Thoracic aorta (tissue), 2 donors: Measurements from ENCODE around the gene ZMIZ1. TPM values are rescaled to one million over a fixed set of nuclear protein-coding genes. Genes with fewer than 3 reads are reported as not detected.

Experiments used
- ATAC-seq: fragments of 150-250 bp; one replicate; pipeline ENCODE4 v1.8.0; 2017; ENCODE audit warnings: low read depth; ENCODE audit not compliant: insufficient number of reproducible peaks, low FRiP score
- DNase-seq: peaks from one replicate; pipeline ENCODE4 v3.0.0-alpha.2; 2020; ENCODE audit warnings: low spot score
- H3K27ac ChIP-seq, 2 donors: fragments of 200-600 bp; sonication (generic); 1 replicate in 1 of 2; 2 replicates in 1 of 2; pipeline ENCODE4 v1.5.1; 2016; ENCODE audit warnings: mild to moderate bottlenecking in 2 of 2, moderate library complexity in 2 of 2
- H3K27me3 ChIP-seq: fragments of 200-600 bp; sonication (generic); replicated peaks from 2 replicates; pipeline ENCODE4 v1.6.0; 2016; ENCODE audit warnings: mild to moderate bottlenecking; ENCODE audit not compliant: insufficient read depth
- H3K36me3 ChIP-seq: fragments of 200-600 bp; sonication (generic); one replicate; pipeline ENCODE4 v1.5.1; 2016
- H3K4me1 ChIP-seq, 2 donors: fragments of 200-600 bp; sonication (generic); 1 replicate in 1 of 2; 2 replicates in 1 of 2; pipeline versions ENCODE4 v1.5.1 to v1.6.0; 2016; ENCODE audit warnings: low read depth in 2 of 2, mild to moderate bottlenecking in 1 of 2; ENCODE audit not compliant: control insufficient read depth in 1 of 2
- H3K4me3 ChIP-seq: fragments of 200-600 bp; sonication (generic); 2 replicates; pipeline ENCODE4 v1.5.1; 2016; ENCODE audit warnings: mild to moderate bottlenecking
- H3K9me3 ChIP-seq: fragments of 200-600 bp; sonication (generic); 2 replicates; pipeline ENCODE4 v1.5.1; 2016
- total RNA-seq, 2 donors: library from RNA; depleted of rRNA; stranded (reverse); fragments of >200 nt; gene quantifications; one replicate each; pipeline versions ENCODE4 v1.1.0 to v1.2.3, GENCODE V29; 2016
- TF ChIP-seq, protein P1 (sequence below): fragments of 200-600 bp; sonication (generic); IDR thresholded peaks from one replicate; pipeline ENCODE4 v1.5.1; 2019; ENCODE audit warnings: antibody characterized with exemption

Gene ZMIZ1
- total RNA-seq, 2 donors from 2014 or later = 57.8 to 81.6 TPM

DNA sequence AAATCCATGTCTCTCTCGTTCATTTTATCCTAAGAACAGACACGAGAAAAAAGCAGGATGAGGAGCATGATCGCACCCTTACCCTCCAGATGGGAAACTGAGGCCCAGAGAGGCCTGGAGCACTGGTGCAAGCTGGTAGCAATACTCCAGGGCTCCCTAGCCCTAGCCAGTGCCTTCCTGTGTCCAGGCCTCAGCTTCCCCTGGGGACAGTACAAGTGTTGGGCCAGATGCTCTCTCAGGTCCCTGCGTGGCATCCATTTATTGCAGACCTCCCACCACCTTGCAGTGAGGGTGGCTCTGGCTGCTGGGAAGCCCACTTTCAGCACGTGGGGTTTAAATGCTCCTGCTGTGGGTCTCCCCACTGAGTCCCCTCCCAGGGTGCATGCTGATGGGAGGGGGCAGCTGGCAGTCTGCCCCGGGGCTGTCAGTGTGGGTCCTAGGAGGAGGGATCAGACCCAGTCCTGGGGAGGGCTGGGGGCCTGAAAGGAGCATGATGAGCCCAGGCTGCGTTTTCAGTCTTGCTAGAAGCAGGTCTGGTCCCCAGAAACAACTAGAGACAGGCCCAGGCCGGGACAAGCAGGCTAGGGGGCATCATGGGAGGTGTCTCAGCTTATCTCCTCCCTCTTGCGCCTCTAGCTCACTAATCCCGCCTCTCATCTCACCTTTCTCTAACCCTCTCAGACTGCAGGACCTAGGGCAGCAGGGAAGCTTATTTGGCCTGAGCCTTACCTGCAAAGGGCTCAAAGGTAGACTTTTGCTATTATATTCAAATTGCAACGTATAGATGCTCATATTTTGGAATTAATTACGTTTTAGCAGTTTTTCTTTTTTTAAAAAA lies 277.8 kb downstream of the ZMIZ1 start:
- Histone ChIP-seq H3K36me3 (peaks cover 3% of the 10 kb centered on the region), H3K27me3 (no peaks in the 10 kb centered on the region), H3K4me1 (peaks cover 5 to 22% of the 10 kb centered on the region in 2 donors), H3K9me3 (no peaks in the 10 kb centered on the region), H3K4me3 (peak overlapping the region; percentile 94), H3K27ac (no peak overlapping the region)
- TF ChIP-seq, protein P1, sequence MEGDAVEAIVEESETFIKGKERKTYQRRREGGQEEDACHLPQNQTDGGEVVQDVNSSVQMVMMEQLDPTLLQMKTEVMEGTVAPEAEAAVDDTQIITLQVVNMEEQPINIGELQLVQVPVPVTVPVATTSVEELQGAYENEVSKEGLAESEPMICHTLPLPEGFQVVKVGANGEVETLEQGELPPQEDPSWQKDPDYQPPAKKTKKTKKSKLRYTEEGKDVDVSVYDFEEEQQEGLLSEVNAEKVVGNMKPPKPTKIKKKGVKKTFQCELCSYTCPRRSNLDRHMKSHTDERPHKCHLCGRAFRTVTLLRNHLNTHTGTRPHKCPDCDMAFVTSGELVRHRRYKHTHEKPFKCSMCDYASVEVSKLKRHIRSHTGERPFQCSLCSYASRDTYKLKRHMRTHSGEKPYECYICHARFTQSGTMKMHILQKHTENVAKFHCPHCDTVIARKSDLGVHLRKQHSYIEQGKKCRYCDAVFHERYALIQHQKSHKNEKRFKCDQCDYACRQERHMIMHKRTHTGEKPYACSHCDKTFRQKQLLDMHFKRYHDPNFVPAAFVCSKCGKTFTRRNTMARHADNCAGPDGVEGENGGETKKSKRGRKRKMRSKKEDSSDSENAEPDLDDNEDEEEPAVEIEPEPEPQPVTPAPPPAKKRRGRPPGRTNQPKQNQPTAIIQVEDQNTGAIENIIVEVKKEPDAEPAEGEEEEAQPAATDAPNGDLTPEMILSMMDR = no peak
- ATAC-seq = no peak
- no peak for DNase-seq

DNA sequence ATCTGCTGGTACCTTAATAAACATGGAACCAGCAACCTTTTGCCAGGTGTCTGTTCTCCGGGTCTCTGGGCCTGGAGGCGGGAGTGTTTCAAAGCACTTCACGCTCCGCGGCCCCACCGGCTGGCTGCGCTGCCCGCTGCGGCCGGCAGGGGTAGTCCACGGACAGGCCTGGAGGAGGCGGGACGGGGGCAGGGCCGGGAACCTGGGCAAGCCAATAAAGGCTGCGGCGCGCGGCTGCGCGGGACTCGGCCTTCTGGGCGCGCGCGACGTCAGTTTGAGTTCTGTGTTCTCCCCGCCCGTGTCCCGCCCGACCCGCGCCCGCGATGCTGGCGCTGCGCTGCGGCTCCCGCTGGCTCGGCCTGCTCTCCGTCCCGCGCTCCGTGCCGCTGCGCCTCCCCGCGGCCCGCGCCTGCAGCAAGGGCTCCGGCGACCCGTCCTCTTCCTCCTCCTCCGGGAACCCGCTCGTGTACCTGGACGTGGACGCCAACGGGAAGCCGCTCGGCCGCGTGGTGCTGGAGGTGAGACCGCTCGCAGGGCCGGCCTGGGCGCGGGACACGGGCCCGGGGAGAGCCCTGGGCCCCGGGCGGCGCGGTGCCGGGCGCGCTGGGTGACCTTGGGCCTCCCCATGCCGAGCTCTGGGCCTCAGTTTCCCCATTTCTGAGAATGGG lies 278.6 kb downstream of the ZMIZ1 start, which contains the start of gene PPIF:
Gene PPIF (plus strand): TSS at position 244 of the 668 bp plus-strand sequence. CDS start 80 bp downstream, at position 324.
- ATAC-seq (peak; percentile 74), DNase-seq (peak; percentile 79)
- Histone ChIP-seq H3K4me1 (peaks cover 5 to 22% of the 10 kb centered on the region in 2 donors), H3K27me3 (no peaks in the 10 kb centered on the region), H3K4me3 (peak within 1 kb of the TSS; percentile 94), H3K36me3 (peaks cover 9% of the 10 kb centered on the region), H3K9me3 (no peaks in the 10 kb centered on the region), H3K27ac (peak within 1 kb of the TSS; percentile 61 to 63)
- TF ChIP-seq, protein P1 = peak; percentile 99

DNA sequence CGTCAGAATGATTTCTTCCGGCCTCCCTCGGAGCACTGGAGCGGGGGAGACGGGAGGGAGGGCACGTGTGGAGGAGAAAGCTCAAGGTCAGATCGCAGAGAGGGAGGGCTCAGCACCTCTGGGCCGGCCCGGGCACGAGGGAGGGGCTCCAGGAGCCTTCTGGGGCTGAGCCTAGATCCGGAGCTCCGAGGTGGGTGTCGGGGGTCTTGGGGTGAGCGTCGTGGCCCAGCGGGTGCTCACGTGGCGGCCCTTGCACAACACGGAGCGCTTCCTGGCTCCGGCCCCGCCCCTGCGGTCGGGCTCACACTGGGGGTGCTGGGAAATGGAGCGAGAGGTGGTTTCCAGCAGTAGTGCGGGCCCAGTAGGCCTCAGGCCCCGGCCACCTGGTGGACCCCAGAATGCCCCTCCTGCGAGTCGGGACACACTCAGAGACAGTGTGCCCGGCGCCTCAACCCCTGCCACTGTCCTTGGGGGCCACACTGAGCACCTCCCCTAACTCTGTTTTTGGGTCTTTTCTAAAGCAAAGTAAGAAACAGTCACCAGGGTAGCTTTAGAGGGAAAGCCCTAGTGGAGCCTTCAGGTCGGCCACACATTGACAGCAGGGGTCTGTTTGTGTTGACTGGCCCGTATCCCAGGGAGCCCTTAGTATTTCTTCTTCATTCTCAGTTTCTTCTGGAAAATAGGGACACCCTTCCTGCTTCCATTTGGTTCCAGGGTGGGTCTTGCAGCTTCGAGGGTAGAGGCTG lies 279.3 kb downstream of the ZMIZ1 start:
- DNase-seq (no peak), ATAC-seq (peak; percentile 18)
- peaks cover 5 to 22% of the 10 kb centered on the region in 2 donors for H3K4me1 ChIP-seq
- peak overlapping the region; percentile 61 to 63 for H3K27ac ChIP-seq
- peak overlapping the region; percentile 94 for H3K4me3 ChIP-seq
- TF ChIP-seq, protein P1 = no peak
- H3K27me3 ChIP-seq = no peaks in the 10 kb centered on the region
- H3K9me3 ChIP-seq = no peaks in the 10 kb centered on the region
- H3K36me3 ChIP-seq = peaks cover 13% of the 10 kb centered on the region

DNA sequence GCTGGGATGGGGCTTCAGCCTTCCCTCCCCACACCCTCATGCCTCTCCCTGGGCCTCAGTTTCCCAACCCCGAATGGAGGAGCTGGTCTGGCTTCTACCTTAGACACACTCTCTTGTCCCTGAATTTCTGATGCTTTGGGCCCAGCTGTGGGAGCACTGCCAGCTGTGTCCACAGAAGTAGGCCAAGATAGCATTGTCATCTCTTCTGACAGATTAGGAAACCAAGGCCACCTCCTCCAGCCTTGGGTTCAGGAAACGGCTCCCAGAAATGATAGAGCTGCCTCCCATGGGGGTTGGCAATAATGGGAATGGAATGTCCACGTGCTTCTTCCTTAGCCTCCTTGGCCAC lies 279.8 kb downstream of the ZMIZ1 start:
- TF ChIP-seq, protein P1 = no peak
- Histone ChIP-seq H3K36me3 (peaks cover 19% of the 10 kb centered on the region), H3K27me3 (no peaks in the 10 kb centered on the region), H3K4me3 (peak overlapping the region; percentile 94), H3K27ac (no peak overlapping the region), H3K4me1 (peaks cover 5 to 22% of the 10 kb centered on the region in 2 donors), H3K9me3 (no peaks in the 10 kb centered on the region)
- no peak for ATAC-seq
- DNase-seq = no peak
